ENCODE results near the gene PLEKHG7.
A peak's percentile ranks its signal among the peaks of the same experiment; 100 is the strongest.
"Not testable (repeated sequence)": the region's sequence is repeated elsewhere in the genome, so short reads cannot be mapped to it uniquely, and the experiment has no call there.

PLEKHG7 gene, protein sequence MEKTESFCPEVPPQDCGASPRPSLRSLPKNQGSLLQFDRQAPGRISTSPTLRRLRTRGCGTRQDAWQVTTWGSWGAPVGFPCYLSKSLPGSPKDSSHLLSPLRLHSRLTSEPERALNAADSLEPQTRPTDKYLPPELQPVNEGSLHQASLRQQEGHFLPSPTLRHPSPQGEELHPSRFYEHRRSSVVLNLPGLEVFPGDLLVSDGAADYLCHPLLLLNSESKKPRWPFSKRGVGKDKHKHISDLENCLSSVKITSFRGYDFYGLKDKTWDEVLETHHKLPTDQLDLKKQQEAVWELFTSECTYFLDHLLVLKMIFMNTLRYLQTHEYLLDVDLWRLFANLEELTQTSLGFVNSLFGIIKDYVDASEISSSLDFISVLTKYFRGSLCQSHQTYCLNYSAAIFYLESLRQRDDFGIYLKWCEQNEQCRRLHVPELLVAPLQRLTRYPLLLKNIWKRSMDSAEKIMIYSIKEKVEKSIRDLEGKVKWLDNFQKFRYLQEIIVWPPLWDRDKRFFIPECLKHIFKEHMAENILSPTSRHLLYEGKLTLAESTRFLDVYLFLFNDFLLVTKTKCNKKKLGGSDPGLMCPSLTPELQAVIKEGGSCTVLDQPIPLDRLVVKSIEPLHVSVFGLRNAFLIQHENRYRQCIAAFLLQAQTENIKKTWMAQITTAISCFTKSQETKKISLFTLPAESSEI

DNA sequence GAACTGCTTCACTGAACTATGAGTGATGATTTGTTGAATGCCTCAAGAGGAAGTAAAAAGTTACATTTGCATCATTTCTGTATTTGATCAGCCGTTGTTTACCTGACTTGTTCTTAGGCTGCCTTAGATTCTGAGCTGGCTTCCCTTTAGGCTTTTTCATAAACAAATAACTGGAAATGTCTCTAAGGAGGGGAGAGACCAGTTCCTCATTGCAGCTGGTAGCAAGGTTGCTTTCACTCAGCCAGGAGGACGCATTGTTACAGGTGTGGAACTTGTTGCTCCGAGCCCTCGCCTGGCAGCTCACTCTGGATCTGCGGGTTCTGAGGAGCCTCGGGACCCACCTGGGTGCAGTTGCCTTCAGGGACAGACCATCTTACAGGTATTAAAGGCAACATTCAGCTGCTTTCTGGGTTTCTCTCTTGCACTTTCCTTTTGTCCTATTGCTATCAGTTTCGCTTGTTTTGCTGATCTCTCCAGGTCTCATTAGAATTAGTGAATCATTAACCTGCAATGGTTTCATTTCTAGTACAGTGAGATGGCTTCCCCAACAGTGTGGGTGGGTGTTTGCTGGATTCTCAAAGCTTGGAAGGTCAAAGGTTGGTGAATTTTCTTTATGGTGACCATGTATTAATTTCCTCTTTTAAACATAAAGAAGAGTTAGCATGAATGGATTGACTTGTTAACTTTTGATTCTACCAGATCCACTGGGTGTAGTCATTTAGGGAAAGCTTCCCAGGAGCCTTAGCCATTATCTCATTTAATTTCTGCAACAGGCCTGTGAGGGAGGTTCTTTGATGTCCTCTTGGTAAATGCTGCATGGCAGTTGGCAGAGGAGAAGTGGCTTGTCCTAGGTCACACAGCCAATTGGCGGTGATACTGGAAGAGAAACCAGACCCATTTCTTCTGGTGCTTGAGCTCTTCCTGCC, at the start of gene PLEKHG7:
TSS of gene PLEKHG7 (plus strand) at position 236 of the 926 bp plus-strand sequence. CDS start 3,643 bp downstream, outside the sequence.
- DNase-seq, result no peak

DNA sequence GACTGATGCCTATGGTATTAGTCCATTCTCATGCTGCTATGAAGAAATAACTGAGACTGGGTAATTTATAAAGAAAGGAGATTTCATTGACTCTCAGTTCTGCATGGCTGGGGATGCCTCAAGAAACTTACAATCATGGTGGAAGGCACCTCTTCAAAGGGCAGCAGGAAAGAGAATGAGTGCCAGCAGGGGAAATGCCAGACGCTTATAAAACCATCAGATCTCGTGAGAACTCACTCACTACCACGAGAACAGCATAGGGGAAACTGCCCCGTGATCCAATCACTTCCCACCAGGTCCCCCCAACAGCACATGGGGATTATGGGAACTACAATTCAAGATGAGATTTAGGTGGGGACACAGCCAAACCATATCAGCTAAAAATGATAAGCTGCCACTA, 48.5 kb upstream of the PLEKHG7 start:
- not testable (repeated sequence) for DNase-seq

DNA sequence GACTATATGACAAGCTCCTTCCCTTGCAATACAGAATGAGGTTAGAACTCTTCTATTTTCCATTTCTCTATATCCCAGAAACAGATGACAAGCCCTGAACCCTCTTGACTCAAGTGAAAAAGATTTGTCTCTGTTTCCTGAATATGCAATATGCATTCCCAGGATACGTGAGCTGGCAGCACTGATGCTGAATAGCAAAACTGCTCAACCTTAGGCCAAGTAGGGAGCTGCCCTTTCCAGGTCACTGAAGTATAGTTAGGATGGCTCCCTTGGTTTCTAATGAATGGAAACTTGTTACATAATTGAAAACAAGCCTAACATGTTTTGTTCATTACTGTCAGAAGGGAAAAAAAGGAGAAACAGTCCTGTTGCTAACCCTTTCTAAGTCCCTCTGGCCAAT, 47.9 kb upstream of the PLEKHG7 start:
- DNase-seq, result peak; percentile 71

GRCh38 chr12:92656911-92657310, 45.9 kb upstream of the PLEKHG7 start:
- DNase-seq, result no peak

DNA sequence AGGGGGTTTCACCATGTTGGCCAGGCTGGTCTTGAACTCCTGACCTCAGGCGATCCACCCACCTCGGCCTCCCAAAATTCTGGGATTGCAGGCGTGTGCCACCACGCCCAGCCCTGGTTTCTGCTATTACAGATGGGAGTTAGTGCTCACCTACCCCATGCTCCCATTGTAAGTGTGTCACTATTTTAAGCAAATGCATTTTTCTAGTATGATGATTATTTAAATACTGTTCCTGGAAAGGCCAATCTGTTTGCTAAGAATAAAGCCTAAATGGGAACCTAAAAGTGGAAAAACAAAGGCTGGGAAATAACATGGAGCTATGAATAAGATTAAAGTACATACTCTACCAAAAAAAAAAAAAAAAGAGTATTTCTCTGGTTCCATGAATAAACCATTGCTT, 45.0 kb upstream of the PLEKHG7 start:
- DNase-seq, result no peak

DNA sequence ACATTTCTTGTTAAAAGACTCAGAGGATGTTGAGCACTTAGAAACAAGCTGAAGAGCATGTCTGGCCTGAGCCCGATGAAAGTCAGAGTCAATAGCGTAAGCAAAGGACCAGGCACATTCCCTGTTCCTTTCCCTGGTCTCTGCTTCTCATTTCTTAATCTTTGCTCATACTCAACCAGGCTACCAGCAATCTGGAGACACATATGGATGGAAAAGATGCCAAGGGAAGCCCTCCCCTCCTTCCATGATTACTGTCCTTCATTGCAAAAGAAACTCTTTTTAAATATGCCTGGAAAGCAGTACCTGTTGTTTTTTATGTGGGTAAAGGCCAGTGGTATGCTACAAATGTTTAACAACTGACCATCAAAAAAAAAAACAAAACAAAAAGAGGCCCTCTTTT, 44.2 kb upstream of the PLEKHG7 start:
- no peak for DNase-seq

DNA sequence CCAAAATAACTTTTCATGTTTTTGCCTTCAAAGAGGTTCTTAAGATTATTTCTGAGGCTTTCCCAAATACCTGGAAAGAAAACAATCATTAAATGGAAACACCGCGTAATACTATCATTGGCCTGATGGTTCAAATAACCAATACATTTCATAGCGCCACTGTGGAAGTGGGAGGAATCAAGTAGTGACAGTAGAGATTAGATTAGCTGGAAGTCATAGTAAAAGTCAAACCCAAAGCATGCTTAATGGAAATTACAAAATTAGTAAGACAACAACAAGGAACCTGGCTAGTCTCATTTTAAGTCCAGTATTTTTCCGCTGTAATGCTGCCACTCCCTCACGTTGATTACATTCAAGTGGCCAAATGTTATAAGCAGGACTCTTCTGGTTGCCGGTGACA, 41.5 kb upstream of the PLEKHG7 start:
- no peak for DNase-seq

- DNase-seq, result no peak
These were observed 37.3 kb upstream of the PLEKHG7 start for GRCh38 chr12:92665496-92665895.

DNA sequence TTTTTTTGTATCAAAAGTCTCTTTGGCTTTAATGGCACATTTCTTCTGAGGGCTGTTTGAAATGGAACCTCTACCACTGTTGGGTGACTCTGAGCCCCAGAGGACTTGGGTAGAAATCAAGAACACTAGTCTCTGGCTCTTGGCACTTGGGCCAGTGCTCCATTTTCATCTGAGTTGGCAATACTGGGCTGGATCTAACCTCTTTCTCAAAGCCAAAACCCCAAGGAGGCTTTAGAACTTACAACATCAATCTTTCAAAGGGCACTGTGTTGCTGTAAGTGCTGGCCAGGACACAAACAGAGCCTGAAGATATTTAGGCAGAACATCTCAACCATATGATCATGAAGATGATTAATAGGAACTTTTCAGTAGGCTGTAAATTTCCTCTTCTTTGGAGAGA, 34.0 kb upstream of the PLEKHG7 start:
- no peak for DNase-seq

DNA sequence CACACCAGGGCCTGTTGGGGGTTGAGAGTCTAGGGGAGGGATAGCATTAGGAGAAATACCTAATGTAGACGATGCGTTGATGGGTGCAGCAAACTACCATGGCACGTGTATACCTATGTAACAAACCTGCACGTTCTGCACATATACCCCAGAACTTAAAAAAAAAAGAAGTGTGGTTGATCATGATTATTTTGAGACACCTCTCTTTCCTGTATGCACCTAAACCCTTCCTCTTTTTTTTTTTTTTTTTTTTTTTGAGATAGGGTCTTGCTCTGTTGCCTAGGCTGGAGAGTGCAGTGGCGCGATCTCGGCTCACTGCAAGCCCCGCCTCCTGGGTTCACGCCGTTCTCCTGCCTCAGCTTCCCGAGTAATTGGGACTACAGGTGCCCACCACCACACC, 31.3 kb upstream of the PLEKHG7 start:
- not testable (repeated sequence) for DNase-seq

- DNase-seq, result no peak
These were observed 29.0 kb upstream of the PLEKHG7 start for GRCh38 chr12:92673756-92674155.

GRCh38 chr12:92674500-92674899, 28.3 kb upstream of the PLEKHG7 start:
- DNase-seq, result no peak

DNA sequence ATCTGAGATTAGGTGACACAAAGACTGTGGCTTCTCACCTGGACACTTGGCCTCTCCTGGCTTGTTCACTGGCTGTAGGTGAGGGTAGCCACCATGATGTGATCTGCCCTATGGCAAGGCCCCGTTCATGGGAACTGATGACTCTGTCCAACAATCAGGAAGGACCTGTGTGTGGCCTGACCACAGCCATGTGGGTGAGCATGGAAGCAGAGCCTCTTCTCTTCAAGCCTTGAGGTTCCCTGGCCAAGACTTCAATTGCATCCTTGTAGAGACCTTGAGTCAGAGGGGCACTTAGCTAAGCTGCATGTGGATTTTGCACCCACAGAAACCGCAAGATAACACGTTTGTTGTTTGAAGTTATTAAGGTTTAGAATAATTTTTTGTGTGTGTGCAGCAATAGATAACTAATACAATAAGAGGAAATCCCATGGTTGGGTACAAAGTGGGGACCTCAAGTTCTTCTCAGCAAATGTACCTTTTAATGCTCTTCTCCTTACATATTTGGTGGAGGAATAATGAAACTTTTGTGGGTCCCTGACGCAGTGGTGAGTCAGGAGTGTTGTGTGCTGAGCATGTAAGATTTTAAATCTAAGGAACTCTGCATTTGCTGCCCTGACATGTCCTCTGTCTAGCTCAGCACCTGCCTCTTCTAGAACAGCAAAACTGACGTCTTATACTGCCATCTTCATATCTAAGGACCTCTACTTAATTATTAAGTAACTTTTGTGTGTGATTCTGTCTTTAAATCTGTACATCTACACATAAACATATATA, 27.5 kb upstream of the PLEKHG7 start:
- DNase-seq, result no peak

DNA sequence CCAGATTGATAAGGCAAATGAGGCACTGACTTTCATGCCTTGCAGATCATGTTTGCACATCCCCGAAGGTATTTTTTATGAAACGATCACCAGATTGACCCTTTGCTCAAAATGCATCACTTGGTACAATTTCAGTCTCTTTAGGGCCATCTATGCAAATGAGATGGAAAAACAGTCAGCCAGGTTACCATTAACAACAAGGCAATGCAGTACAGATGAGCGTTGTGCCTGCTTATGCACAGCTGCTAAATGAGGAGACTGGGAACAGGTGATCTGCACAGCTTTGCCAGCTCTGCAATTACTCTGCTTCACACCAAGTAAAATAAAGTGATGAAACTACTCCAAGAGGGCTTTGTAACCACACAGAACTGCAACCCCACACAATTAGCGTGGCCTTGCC, 26.1 kb upstream of the PLEKHG7 start:
- no peak for DNase-seq

GRCh38 chr12:92690601-92691000, 12.2 kb upstream of the PLEKHG7 start:
- no peak for DNase-seq

- no peak for DNase-seq
These were observed 7.7 kb upstream of the PLEKHG7 start for GRCh38 chr12:92695056-92695455.

DNA sequence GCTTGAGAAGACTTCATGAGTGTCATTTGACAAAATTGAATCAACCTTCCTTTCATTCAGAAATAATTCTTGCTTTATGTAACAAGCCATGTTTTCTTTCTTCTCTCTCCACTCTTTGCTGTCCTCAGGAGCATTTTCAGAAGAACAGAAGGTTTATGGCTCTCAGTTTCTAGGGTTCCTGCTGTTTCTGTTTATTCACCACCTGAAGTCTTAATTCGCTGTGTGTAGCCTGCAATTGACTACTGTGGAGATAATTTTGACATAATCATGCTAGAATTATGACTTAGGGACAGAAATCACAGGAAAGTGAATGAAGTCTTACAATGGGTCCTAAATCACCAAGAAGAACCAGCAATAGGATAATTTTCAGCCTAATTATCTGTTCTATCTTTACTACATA, 7.2 kb upstream of the PLEKHG7 start:
- DNase-seq, result no peak

- DNase-seq, result peak; percentile 52
These were observed 6.6 kb upstream of the PLEKHG7 start for GRCh38 chr12:92696216-92696615.

- DNase-seq, result no peak
These were observed 4.3 kb upstream of the PLEKHG7 start for GRCh38 chr12:92698474-92698873.

- no peak for DNase-seq
These were observed 1.3 kb upstream of the PLEKHG7 start for GRCh38 chr12:92701441-92701840.

GRCh38 chr12:92703786-92704185, 997 bp downstream of the PLEKHG7 start:
- no peak for DNase-seq

DNA sequence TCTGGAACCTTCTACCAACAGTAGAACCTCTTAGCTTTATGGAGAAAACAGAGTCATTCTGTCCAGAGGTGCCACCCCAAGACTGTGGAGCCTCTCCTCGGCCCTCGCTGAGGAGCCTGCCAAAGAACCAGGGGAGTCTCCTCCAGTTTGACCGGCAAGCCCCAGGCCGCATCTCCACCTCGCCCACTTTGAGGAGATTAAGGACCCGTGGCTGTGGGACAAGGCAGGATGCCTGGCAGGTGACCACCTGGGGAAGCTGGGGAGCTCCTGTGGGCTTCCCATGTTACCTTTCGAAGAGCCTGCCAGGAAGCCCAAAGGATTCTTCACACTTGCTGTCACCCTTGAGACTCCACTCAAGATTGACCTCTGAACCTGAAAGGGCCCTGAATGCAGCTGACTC, 3.8 kb downstream of the PLEKHG7 start:
- DNase-seq, result no peak

Measured in femur (tissue), 1 donor.